Sigmoid colon (tissue), 3 donors: Measurements from ENCODE around the gene NTMT1.

Experiments used
- CTCF ChIP-seq, 4 experiments: fragments of 450-650 bp in 3 of 4; fragments of 200-600 bp in 1 of 4; IDR thresholded peaks; one replicate each; pipeline ENCODE4 v1.5.1; 2016 to 2019; ENCODE audit warnings: antibody characterized with exemption in 4 of 4, mild to moderate bottlenecking in 3 of 4, moderate library complexity in 2 of 4
- POLR2A ChIP-seq, 2 donors: fragments of 450-650 bp; IDR thresholded peaks; one replicate each; pipeline ENCODE4 v1.6.1; 2016; ENCODE audit warnings: antibody characterized with exemption in 2 of 2, mild to moderate bottlenecking in 2 of 2, moderate library complexity in 2 of 2

GRCh38 chr9:129619787-129620668 lies 5.9 kb upstream of the NTMT1 start:
- no peak for TF ChIP-seq CTCF (IDR thresholded peaks at IDR 0.05)
- no peak for TF ChIP-seq POLR2A (IDR thresholded peaks at IDR 0.05)
